Neural progenitor cell (in vitro differentiated cells): ENCODE results near the gene S100A5.

ENCODE experiments used
- EZH2 ChIP-seq: fragments of 200-600 bp; sonication (generic); IDR thresholded peaks from 2 replicates; pipeline ENCODE4 v1.6.1; 2017; ENCODE audit warnings: antibody characterized with exemption, mild to moderate bottlenecking, moderate library complexity
- TF ChIP-seq, protein P1 (sequence below): fragments of 200-600 bp; sonication (generic); IDR thresholded peaks from 2 replicates; pipeline ENCODE4 v1.5.1; 2017; ENCODE audit warnings: antibody characterized with exemption, mild to moderate bottlenecking

DNA sequence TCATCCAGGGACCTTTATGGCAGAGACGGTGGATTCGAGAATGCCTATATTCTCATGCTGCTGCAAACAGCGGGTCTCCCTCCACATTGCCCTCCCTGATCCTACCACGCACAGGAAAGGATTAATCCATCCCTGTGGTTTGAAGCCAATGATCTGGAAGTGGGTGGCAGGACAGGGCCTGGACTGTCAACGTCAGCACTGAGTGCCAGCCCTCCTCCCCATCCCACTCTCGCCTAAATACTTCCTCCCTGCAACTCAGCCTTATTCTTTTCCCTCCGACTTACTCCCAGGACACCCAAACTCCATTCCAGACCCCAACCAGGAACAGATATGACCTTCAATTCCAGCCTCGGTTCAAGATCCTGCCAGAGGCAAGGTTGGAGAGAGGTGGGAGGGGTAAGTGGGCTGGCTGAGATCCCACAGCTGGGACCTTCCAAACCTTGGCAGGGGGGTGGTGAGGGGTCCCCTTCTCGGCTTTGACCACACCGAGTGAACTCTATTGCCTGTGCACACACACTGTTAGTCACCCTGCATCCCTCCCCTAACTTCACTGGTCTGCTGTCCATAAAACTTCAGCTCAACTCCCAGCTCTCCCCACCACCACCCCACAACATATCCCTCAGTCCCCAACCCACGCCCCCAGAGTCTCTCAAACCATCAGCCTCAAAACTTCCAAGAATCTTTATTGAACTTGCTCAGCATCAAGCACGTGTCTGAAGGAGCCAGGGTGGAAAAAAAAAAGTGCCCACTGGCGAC, 2.4 kb upstream of the S100A5 start:
- TF ChIP-seq, protein P1, sequence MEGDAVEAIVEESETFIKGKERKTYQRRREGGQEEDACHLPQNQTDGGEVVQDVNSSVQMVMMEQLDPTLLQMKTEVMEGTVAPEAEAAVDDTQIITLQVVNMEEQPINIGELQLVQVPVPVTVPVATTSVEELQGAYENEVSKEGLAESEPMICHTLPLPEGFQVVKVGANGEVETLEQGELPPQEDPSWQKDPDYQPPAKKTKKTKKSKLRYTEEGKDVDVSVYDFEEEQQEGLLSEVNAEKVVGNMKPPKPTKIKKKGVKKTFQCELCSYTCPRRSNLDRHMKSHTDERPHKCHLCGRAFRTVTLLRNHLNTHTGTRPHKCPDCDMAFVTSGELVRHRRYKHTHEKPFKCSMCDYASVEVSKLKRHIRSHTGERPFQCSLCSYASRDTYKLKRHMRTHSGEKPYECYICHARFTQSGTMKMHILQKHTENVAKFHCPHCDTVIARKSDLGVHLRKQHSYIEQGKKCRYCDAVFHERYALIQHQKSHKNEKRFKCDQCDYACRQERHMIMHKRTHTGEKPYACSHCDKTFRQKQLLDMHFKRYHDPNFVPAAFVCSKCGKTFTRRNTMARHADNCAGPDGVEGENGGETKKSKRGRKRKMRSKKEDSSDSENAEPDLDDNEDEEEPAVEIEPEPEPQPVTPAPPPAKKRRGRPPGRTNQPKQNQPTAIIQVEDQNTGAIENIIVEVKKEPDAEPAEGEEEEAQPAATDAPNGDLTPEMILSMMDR, result no peak
- no peak for TF ChIP-seq EZH2
